ENCODE measurements around the gene AKNA.
A peak's percentile ranks its signal among the peaks of the same experiment; 100 is the strongest.
"Not testable (repeated sequence)": the region's sequence is repeated elsewhere in the genome, so short reads cannot be mapped to it uniquely, and the experiment has no call there.

The AKNA gene

DNA sequence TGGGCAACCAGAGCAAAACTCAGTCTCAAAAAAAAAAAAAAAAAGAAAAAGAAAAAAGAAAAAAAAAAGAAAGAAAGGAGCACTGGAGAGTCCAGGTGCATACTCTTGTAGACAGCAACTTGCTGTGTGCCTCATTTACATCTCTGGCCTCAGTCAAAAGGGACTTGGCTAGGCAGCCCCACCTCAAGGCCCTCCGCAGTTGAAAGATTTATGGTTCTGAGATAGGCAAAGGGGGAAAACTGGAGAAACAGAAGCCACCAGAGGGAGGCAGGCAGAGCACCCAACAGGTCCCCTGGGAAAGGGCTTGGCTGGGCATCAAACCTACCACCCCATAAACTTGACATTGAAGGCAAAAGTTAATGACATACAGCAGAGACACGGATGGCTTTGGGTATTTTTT is 52.0 kb downstream of the AKNA start:
- DNase-seq: no peak

DNA sequence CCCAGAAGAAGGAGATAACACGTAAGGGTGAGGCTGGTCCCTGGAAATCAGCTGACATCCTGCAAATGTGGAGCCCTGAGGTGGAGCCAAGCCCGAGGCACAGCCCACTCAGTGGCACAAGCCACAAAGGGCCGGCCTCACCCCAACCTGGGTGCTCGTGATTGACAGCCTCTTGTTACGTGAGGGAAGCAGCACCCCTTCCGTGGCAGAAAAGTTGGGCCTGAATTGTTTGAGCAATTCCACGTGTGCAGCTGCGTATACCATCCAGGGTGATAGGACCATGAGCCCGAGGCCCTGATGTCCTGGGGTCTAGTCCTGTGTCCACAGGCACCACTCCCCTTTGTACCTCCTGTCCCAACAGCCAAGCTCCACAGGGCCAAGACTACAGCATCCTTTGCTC is 53.3 kb downstream of the AKNA start:
- no peak for DNase-seq

DNA sequence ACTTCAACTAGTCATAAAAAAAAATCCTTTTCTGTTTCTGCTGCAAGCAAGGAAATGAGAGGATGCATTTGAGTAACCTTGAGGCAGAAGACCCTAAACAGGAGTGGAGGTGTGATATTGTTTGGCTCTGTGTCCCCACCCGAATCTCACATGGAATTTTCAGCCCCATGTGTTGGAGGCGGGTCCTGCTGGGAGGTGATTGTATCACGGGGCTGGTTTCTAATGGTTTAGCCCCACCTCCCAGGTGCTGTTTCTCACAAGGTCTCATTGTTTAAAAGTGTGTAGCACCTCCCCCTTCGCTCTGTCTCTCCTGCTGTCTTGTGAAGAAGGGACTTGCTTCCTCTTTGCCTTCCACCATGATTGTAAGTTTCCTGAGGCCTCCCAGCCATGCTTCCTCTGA is 54.1 kb downstream of the AKNA start:
- not testable (repeated sequence) for DNase-seq

DNA sequence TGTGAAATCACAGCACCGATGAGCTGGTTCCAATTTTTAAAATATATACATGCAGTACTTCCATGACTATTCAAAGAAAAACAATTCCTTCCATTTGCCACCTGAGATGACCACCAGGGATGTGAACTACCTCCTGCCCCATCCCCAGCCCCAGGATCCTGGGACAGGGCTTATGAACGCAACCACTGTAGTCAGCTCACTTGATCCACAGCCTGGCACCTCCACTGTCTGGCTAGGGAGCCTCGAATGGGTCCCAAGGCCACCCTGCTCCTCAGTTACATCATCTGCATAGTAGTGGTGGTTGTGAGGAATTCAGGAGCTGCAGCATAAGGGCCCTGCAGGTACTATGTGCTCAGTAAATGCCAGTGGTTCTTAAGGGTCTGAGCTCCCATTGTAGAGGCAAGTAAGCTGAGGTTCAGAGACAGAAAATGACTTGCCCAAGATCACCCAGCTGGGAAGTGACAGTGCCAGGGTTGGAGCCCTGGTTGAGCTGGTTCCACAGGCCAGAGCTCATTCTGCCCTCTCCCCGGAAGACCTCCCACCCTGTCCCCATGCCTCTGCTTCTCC is 55.2 kb downstream of the AKNA start:
- DNase-seq: not testable (repeated sequence)

DNA sequence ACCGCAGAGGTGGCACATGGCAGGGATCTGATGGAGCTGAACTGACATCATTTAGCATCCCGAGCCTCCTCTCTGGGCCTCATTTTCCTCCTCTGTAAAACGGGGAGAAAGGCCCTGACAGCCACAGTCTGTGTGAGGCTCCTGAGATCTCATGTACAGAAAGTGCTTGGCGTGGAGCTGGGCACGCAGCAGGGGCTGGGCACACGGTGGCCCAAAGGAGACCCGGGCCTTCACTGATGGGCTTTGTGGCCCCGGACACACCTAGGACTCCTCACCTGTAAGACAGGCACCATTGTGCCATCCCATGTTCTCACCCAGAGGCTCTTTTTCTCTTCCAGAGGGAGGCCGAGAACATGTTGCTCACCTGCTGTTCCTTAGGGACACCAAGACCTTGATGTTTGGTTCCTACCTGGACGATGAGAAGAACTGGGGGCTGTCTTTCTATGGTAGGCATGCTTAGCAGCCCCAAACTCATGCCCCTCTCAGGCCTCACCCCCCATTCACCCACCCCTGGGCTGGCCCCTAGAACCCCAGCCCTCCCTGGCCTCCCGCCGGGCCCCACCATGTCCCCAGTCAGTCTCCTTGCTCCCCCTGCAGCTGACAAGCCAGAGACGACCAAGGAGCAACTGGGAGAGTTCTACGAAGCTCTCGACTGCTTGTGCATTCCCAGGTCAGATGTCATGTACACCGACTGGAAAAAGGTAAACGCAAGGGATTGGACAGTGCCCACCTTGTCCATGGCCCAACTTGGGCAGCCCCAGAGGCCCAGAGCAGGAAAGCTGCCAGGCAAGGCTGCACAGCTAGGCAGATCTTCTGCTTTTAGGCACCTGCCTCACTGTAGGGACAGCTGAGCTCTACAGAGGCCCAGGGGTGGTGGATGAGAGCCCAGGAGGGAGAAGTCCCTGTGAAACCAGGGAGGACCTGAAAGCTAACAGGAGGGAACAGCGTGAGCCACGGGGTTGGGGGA is 56.3 kb downstream of the AKNA start:
- not testable (repeated sequence) for DNase-seq

DNA sequence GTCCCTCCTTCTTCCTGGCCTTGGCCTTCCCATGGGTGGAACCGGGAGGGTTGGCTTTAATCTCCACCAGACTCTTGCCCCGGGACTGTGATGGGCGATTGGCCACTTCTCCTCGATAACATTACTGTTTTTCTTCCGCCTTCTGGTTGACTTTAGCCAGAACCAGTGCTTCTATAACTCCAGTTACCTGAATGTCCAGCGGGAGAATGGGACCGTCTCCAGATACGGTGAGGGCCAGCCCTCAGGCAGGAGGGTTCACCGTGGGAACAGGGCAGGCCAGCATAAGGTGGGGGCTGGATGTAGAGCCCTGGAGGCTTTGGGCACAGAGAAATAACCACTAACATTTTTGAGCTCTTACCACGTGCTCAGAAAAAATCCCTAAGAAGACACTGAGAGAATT is 57.1 kb downstream of the AKNA start:
- DNase-seq: no peak

DNA sequence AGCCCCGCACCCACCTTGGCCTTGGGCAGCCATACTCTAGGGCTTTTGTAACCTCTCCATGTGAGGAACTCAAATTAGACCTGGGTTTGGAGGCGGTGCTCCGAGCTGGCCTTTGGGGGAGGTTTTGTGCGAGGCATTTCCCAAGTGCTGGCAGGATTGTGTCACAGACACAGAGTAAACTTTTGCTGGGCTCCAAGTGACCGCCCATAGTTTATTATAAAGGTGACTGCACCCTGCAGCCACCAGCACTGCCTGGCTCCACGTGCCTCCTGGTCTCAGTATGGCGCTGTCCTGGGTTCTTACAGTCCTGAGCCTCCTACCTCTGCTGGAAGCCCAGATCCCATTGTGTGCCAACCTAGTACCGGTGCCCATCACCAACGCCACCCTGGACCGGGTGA is 58.2 kb downstream of the AKNA start, which contains the start of gene ORM2:
ORM2 (plus strand) TSS at position 245 of the 398 bp plus-strand sequence; CDS start at position 281, 36 bp downstream.
- not testable (repeated sequence) for DNase-seq

DNA sequence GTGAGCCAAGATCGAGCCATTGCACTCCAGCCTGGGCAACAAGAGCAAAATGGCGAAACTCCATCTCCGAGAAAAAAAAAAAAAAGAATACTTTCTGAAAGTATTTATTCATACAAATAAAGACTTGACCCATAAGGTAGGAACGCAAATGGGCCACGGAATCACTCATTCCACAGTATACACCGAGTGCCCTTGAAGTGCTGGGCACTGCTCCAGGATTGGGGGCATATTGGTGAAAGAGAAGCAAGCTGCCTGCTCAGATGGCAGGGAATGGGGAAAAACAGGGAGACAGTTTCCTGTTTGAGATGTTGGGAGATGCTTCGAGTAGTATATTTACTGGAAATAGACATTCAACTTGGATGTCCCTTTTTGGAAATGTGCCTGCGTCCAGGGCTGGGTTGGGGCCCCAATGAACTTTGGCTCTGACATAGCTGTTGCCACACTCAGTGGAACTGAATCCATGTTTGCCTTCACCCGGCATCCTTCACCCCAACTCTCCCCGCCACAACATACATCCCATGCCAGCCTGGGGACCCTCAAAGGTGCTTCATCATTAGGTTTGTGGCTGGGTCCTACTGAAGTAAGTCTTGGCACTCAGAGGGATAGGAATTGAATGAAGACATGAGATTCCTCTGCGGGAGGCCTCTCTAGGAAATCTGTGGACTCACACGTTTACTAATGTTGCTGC is 58.7 kb downstream of the AKNA start:
- not testable (repeated sequence) for DNase-seq

DNA sequence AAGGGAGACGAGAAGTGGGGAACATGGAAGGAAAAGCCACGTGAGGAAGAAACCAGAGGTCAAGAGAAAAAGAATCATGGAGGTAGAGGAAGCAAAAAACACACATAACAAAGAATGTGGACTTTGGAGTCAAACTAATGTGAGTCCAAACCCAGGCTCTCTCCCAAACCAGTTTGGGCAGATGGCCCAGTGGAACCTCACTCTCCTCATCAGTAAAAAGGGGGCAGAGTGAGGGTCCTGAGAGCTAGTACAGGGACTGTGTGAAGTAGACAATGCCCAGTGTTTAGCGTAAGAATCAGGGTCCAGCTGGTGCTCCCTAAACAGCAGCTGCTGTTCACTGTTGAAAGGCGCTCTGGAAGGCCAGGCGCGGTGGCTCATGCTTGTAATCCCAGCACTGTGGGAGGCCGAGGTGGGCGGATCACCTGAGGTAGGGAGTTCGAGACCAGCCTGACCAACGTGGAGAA is 59.4 kb downstream of the AKNA start:
- not testable (repeated sequence) for DNase-seq

DNA sequence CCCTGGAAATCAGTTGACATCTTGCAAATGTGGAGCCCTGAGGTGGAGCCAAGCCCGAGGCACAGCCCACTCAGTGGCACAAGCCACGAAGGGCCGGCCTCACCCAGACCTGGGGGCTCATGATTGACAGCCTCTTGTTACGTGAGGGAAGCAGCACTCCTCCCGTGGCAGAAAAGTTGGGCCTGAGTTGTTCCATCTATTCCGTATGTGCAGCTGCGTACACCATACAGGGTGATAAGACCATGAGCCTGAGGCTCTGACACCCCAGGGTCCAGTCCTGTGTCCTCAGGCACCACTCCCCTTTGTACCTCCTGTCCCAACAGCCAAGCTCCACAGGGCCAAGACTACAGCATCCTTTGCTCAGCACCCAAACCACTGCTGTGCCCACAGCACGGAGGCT is 60.0 kb downstream of the AKNA start:
- no peak for DNase-seq

DNA sequence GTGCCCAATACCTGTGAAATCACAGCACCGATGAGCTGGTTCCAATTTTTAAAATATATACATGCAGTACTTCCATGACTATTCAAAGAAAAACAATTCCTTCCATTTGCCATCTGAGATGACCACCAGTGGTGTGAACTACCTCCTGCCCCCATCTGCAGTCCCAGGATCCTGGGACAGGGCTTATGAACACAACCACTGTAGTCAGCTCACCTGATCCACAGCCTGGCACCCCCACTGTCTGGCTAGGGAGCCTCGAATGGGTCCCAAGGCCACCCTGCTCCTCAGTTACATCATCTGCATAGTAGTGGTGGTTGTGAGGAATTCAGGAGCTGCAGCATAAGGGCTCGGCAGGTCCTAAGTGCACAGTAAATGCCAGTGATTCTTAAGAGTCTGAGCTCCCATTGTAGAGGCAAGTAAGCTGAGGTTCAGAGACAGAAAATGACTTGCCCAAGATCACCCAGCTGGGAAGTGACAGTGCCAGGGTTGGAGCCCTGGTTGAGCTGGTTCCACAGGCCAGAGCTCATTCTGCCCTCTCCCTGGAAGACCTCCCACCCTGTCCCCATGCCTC is 62.0 kb downstream of the AKNA start:
- DNase-seq: not testable (repeated sequence)

DNA sequence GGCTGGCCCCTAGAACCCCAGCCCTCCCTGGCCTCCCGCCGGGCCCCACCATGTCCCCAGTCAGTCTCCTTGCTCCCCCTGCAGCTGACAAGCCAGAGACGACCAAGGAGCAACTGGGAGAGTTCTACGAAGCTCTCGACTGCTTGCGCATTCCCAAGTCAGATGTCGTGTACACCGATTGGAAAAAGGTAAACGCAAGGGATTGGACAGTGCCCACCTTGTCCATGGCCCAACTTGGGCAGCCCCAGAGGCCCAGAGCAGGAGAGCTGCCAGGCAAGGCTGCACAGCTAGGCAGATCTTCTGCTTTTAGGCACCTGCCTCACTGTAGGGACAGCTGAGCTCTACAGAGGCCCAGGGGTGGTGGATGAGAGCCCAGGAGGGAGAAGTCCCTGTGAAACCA is 62.8 kb downstream of the AKNA start:
- DNase-seq: not testable (repeated sequence)

DNA sequence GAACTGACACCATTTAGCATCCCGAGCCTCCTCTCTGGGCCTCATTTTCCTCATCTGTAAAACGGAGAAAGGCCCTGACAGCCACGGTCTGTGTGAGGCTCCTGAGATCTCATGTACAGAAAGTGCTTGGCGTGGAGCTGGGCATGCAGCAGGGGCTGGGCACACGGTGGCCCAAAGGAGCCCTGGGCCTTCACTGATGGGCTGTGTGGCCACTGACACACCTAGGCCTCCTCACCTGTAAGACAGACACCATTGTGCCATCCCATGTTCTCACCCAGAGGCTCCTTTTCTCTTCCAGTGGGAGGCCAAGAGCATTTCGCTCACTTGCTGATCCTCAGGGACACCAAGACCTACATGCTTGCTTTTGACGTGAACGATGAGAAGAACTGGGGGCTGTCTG is 63.3 kb downstream of the AKNA start:
- DNase-seq: no peak

DNA sequence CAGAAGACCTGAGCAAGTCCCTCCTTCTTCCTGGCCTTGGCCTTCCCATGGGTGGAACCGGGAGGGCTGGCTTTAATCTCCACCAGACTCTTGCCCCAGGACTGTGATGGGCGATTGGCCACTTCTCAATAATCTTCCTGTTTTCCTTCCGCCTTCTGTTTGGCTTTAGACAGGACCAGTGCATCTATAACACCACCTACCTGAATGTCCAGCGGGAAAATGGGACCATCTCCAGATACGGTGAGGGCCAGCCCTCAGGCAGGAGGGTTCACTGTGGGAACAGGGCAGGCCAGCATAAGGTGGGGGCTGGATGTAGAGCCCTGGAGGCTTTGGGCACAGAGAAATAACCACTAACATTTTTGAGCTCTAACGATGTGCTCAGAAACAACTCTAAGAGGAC is 63.9 kb downstream of the AKNA start:
- DNase-seq: not testable (repeated sequence)

DNA sequence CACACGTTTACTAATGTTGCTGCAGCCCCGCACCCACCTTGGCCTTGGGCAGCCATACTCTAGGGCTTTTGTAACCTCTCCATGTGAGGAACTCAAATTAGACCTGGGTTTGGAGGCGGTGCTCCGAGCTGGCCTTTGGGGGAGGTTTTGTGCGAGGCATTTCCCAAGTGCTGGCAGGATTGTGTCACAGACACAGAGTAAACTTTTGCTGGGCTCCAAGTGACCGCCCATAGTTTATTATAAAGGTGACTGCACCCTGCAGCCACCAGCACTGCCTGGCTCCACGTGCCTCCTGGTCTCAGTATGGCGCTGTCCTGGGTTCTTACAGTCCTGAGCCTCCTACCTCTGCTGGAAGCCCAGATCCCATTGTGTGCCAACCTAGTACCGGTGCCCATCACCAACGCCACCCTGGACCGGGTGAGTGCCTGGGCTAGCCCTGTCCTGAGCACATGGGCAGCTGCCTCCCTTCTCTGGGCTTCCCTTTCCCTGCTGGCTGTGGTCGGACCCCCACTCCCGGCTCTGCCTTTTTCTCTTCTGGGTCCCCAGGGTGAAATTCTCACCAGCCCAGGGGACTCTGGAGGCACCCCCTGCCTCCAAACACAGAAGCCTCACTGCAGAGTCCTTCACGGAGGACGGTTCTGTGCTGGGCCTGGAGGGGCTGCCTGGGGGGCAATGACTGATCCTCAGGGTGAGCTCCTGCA is 64.8 kb downstream of the AKNA start, which contains the start of gene ORM1:
ORM1 (plus strand) TSS at position 268 of the 701 bp plus-strand sequence; CDS start at position 304, 36 bp downstream.
- not testable (repeated sequence) for DNase-seq

DNA sequence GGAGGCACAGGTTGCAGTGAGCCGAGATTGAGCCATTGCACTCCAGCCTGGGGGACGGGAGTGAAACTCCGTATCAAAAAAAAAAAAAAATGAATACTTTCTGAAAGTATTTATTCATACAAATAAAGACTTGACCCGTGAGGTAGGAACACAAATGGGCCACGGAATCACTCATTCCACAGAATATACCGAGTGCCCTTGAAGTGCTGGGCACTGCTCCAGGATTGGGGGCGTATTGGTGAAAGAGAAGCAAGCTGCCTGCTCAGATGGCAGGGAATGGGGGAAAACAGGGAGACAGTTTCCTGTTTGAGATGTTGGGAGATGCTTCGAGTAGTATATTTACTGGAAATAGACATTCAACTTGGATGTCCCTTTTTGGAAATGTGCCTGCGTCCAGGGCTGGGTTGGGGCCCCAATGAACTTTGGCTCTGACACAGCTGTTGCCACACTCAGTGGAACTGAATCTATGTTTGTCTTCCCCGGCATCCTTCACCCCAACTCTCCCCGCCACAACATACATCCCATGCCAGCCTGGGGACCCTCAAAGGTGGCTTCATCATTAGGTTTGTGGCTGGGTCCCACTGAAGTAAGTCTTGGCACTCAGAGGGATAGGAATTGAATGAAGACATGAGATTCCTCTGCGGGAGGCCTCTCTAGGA is 65.5 kb downstream of the AKNA start:
- DNase-seq: not testable (repeated sequence)

DNA sequence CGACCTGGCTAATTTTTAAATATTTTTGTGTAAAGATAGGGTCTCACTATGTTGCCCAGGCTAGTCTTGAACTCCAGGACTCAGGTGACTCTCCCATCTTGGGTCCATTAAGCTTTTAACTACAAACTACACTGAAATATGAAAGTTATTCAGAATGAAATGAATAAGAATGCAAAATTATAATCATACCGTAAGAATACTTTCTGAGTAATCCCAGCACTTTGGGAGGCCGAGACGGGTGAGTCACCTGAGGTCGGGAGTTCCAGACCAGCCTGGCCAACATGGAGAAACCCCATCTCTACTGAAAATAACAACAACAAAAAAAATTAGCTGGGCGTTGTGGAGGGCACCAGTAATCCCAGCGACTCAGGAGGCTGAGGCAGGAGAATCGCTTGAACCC is 66.0 kb downstream of the AKNA start:
- DNase-seq: peak; percentile 54

DNA sequence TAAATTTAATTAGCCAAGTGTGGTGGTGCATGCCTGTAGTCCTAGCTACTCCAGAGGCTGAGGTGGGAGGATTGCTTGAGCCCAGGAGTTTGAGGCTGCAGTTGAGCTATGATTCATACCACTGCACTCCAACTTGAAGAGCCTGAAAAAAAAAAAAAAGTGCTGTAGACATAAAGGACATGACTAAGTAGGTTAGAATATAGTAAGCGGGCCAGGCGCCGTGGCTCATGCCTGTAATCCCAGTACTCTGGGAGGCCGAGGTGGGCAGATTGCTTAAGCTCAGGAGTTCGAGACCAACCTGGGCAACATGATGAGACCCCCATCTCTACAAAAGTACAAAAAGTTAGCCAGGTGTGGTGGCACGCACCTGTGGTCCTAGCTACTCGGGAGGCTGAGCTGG is 67.1 kb downstream of the AKNA start:
- not testable (repeated sequence) for DNase-seq

DNA sequence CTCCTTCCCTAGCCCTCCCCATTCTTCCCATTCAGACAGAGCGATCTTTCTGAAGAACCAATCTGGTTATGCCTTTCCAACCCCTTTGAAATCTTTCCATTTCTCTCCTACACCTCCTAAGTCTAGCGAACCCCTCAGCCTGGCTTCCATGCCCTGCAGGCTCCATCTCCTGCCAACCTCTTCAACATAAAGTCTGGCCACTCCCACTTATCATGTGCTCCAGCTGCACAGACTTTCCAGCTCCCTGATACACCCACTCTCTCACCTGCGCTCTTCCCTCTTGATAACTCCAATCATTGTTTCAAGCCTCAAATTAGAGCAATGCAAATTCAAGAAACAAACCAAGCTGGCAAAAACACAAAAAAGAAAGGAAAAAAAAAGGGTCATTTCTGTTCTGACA is 68.6 kb downstream of the AKNA start:
- no peak for DNase-seq

DNA sequence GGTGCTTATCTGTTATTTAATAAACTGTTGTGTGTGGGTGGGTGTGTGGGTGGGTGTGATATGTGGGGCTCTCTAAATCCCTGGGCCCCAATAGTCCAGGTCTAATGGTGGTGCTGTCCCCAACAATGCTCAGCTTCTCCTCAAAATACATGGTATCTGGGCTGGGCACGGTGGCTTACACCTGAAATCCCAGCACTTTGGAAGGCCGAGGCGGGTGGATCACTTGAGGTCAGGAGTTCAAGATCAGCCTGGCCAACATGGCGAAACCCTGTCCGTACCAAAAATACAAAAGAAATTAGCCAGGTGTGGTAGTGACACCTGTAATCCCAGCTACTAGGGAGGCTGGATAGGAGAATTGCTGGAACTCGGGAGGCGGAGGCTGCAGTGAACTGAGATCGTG is 69.4 kb downstream of the AKNA start:
- no peak for DNase-seq

DNA sequence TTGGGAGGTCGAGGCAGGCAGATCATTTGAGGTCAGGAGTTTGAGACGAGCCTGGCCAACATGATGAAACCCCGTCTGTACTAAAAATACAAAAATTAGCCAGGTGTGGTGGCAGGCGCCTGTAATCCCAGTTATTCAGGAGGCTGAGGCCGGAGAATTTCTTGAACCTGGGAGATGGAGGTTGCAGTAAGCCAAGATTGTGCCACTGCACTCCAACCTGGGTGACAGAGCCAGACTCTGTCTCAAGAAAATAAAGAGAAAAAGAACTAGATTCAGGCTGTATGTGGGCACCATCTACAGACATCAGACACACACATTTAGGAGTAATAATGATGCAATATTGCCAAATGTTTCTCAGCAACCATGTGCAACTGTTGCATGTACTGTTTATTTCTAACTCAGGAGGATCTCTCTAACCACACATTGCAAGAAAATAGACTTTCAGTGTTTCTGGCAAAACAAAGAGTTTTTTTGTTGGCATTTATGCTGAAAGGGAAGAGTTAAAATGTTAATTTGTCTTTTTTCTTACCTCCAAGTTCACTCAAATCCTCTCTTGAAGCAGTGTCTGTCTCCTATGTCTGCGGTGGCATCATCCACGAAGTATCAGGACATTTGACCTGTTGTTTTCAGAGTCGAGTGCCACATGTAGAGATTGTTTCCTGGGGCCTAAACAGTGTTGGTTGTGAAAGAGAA is 70.0 kb downstream of the AKNA start:
- peak; percentile 27 for DNase-seq
